Measurements from ENCODE around the gene SIRT2.

SIRT2 gene

GRCh38 chr19:38845374-38846024 is 53.9 kb downstream of the SIRT2 start:
- no peak for DNase-seq (ENCODE audit: low read depth in 2 of 2)

GRCh38 chr19:38844093-38844686 is 55.2 kb downstream of the SIRT2 start:
- no peak for DNase-seq (ENCODE audit: low read depth in 2 of 2)

GRCh38 chr19:38843175-38843758 is 56.2 kb downstream of the SIRT2 start:
- DNase-seq (ENCODE audit: low read depth in 2 of 2) = no peak

GRCh38 chr19:38842439-38843174 is 56.8 kb downstream of the SIRT2 start:
- DNase-seq (ENCODE audit: low read depth in 2 of 2) = no peak

- no peak for DNase-seq (ENCODE audit: low read depth in 2 of 2)
Measured at GRCh38 chr19:38841787-38842438, 57.5 kb downstream of the SIRT2 start.

GRCh38 chr19:38841180-38841766 is 58.1 kb downstream of the SIRT2 start:
- no peak for DNase-seq (ENCODE audit: low read depth in 2 of 2)

- DNase-seq (ENCODE audit: low read depth in 2 of 2) = no peak
Measured at GRCh38 chr19:38840583-38840968, 58.8 kb downstream of the SIRT2 start.

- no peak for DNase-seq (ENCODE audit: low read depth in 2 of 2)
Measured at GRCh38 chr19:38839816-38840582, 59.4 kb downstream of the SIRT2 start.

- no peak for DNase-seq (ENCODE audit: low read depth in 2 of 2)
Measured at GRCh38 chr19:38838986-38839761, 60.2 kb downstream of the SIRT2 start.

GRCh38 chr19:38838208-38838985 is 61.0 kb downstream of the SIRT2 start:
- DNase-seq (ENCODE audit: low read depth in 2 of 2) = peak in 1 of 2 donors; percentile 21

GRCh38 chr19:38837656-38838121 is 61.7 kb downstream of the SIRT2 start:
- DNase-seq (ENCODE audit: low read depth in 2 of 2) = no peak

- DNase-seq (ENCODE audit: low read depth in 2 of 2) = no peak
Measured at GRCh38 chr19:38836983-38837626, 62.3 kb downstream of the SIRT2 start.

GRCh38 chr19:38836159-38836982 is 63.0 kb downstream of the SIRT2 start:
- no peak for DNase-seq (ENCODE audit: low read depth in 2 of 2)

GRCh38 chr19:38834590-38834989 is 64.8 kb downstream of the SIRT2 start:
- DNase-seq (ENCODE audit: low read depth in 2 of 2) = no peak

GRCh38 chr19:38834104-38834490 is 65.3 kb downstream of the SIRT2 start:
- no peak for DNase-seq (ENCODE audit: low read depth in 2 of 2)

- no peak for DNase-seq (ENCODE audit: low read depth in 2 of 2)
Measured at GRCh38 chr19:38833092-38833425, 66.4 kb downstream of the SIRT2 start.

GRCh38 chr19:38831142-38831605 is 68.2 kb downstream of the SIRT2 start:
- DNase-seq (ENCODE audit: low read depth in 2 of 2) = no peak

All from stimulated activated CD4-positive, alpha-beta T cell treated with anti-CD3 and anti-CD28 coated beads, Interleukin-1b, Interleukin-23, amount 100 ng/mL, for 1 hour (primary cell).